ENCODE data around the gene RALGPS1.

Gene RALGPS1

GRCh38 chr9:127258606-127259471 is 344.3 kb downstream of the RALGPS1 start:
- DNase-seq (ENCODE audit: low read depth): no peak

GRCh38 chr9:127262602-127263001 is 348.0 kb downstream of the RALGPS1 start:
- no peak for DNase-seq (ENCODE audit: low read depth)

GRCh38 chr9:127263237-127263636 is 348.7 kb downstream of the RALGPS1 start:
- no peak for DNase-seq (ENCODE audit: low read depth)

GRCh38 chr9:127263664-127264063 is 349.1 kb downstream of the RALGPS1 start:
- DNase-seq (ENCODE audit: low read depth): no peak

GRCh38 chr9:127264462-127265219 is 350.1 kb downstream of the RALGPS1 start, which contains the start of gene GARNL3:
TSS of gene GARNL3 (plus strand) at chr9:127264774. CDS start at chr9:127264878, 104 bp downstream.
- DNase-seq (ENCODE audit: low read depth): no peak

- no peak for DNase-seq (ENCODE audit: low read depth)
Observed at GRCh38 chr9:127267793-127268525, 353.4 kb downstream of the RALGPS1 start.

- no peak for DNase-seq (ENCODE audit: low read depth)
Observed at GRCh38 chr9:127269449-127269848, 354.9 kb downstream of the RALGPS1 start.

Data from iris pigment epithelial cell (primary cell).